ENCODE measurements around the gene DYNLRB1. TPM values are rescaled to one million over a fixed set of nuclear protein-coding genes. Genes with fewer than 3 reads are reported as not detected.

Gene DYNLRB1
- total and polyA plus RNA-seq, 2 of the 13 experiments (the other 11 are each of a cell fraction or from before 2014, with no cell fraction given) = 140 to 244 TPM

- TF ChIP-seq ZSCAN21 (CRISPR knock-in tag; IDR thresholded peaks at IDR 0.05; ENCODE audit: borderline replicate concordance) = no peak
- TF ChIP-seq ZNF7 (CRISPR knock-in tag; IDR thresholded peaks at IDR 0.05) = no peak
- 0 out of 2 replicates have a peak, but pooled peaks have one; percentile 11 for TF ChIP-seq ZNF766 (CRISPR knock-in tag; IDR thresholded peaks at IDR 0.05; ENCODE audit: borderline replicate concordance)
- no peak for TF ChIP-seq ZNF512 (CRISPR knock-in tag; IDR thresholded peaks at IDR 0.05)
- no peak for TF ChIP-seq EEA1 (CRISPR knock-in tag; IDR thresholded peaks at IDR 0.05; ENCODE audit: borderline replicate concordance)
- no peak for TF ChIP-seq RARG (CRISPR knock-in tag; IDR thresholded peaks at IDR 0.05; ENCODE audit: low read depth)
- TF ChIP-seq ZNF335 (CRISPR knock-in tag; IDR thresholded peaks at IDR 0.05) = no peak
- TF ChIP-seq TCF12 (IDR thresholded peaks at IDR 0.05) = no peak
- TF ChIP-seq TCF12 (CRISPR knock-in tag; IDR thresholded peaks at IDR 0.05) = no peak; the same call in 1 of the 2 replicates
- no peak for TF ChIP-seq SP2 (CRISPR knock-in tag; IDR thresholded peaks at IDR 0.05)
- TF ChIP-seq KLF12 (CRISPR knock-in tag; IDR thresholded peaks at IDR 0.05; ENCODE audit: borderline replicate concordance) = no peak
- no peak for TF ChIP-seq KLF11 (CRISPR knock-in tag; IDR thresholded peaks at IDR 0.05)
- TF ChIP-seq ZSCAN12 (CRISPR knock-in tag; IDR thresholded peaks at IDR 0.05) = no peak
- no peak for TF ChIP-seq CREB1 (IDR thresholded peaks at IDR 0.05)
- TF ChIP-seq CREB1 (CRISPR knock-in tag; IDR thresholded peaks at IDR 0.05) = no peak
- 0 out of 2 replicates have a peak, but pooled peaks have one; percentile 10 for TF ChIP-seq BRCA1 (CRISPR knock-in tag; IDR thresholded peaks at IDR 0.05)
- TF ChIP-seq SRF (IDR thresholded peaks at IDR 0.05; ENCODE audit: low read depth, low read length) = peak; percentile 82
- TF ChIP-seq ZNF547 (CRISPR knock-in tag; IDR thresholded peaks at IDR 0.05) = no peak
- TF ChIP-seq BORCS8-MEF2B (CRISPR knock-in tag; IDR thresholded peaks at IDR 0.05) = no peak
- peak; percentile 66; the same call in 1 of the 2 replicates for TF ChIP-seq HIVEP1 (CRISPR knock-in tag; IDR thresholded peaks at IDR 0.05)
- no peak for TF ChIP-seq ELF1 (CRISPR knock-in tag; IDR thresholded peaks at IDR 0.05)
- no peak for TF ChIP-seq ZNF101 (CRISPR knock-in tag; IDR thresholded peaks at IDR 0.05; ENCODE audit: borderline replicate concordance, low read depth)
- no peak for TF ChIP-seq TBX3 (IDR thresholded peaks at IDR 0.05; ENCODE audit: borderline replicate concordance)
- no peak for TF ChIP-seq SCMH1 (CRISPR knock-in tag; IDR thresholded peaks at IDR 0.05; ENCODE audit: borderline replicate concordance)
- TF ChIP-seq ZKSCAN1 (IDR thresholded peaks at IDR 0.05; ENCODE audit: low read length) = no peak
Observed at GRCh38 chr20:34515484-34516246, 557 bp upstream of the DYNLRB1 start (continued).

Data from HepG2 (cell line).